IPS-NIHi7 (cell line): ENCODE data around the gene WDR83.
"Not testable (repeated sequence)": the region's sequence is repeated elsewhere in the genome, so short reads cannot be mapped to it uniquely, and the experiment has no call there.

Experiments
- DNase-seq: peaks from one replicate; pipeline ENCODE4 v3.0.0; 2012; ENCODE audit warnings: mixed read lengths; ENCODE audit errors: extremely low spot score

The WDR83 gene, protein sequence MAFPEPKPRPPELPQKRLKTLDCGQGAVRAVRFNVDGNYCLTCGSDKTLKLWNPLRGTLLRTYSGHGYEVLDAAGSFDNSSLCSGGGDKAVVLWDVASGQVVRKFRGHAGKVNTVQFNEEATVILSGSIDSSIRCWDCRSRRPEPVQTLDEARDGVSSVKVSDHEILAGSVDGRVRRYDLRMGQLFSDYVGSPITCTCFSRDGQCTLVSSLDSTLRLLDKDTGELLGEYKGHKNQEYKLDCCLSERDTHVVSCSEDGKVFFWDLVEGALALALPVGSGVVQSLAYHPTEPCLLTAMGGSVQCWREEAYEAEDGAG

DNA sequence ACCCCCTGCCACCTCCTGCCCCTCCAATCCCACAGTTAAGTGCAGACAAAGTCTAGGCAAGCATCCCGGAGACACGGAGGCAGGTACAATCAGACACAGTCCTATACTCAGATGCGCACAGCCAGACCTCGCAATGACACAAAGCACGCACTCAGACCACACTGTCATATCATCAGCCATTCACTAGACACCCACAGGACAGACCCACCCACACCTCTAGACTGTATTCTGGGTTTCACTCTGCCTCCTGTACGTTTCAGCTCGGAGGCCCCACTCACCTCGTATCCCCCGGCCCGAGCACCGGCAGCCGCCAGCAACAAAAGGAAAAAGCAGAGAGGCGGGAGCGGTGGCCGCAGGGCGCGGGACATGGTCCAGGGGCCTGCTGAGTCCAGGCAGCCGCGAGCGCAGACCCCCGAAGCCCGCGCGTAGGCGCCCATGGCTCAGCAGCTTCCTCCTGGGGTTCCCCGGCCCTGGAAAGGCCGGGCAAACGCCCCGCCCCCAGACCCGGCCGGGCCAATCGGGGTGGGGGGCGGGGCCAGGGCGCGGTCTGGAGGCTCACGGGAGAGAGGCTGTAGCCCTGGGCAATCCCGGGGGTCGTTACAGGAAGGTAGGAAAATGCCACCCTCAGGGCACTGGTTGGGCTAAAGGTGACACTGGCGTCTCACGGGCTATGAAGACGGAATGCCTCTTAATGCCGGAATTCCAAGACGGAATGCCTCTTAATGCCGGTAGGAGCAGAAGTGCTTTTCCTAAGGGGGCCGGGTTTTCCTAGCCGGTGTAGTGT lies at the start of gene WDR83, which contains the start of gene MAN2B1:
Gene WDR83 (plus strand): TSS at position 543 of the 784 bp plus-strand sequence. CDS start 2,984 bp downstream, outside the sequence.
Gene MAN2B1 (minus strand): TSS at position 478 of the 784 bp plus-strand sequence. CDS start 41 bp downstream, at position 437.
- DNase-seq = peak; percentile 95

DNA sequence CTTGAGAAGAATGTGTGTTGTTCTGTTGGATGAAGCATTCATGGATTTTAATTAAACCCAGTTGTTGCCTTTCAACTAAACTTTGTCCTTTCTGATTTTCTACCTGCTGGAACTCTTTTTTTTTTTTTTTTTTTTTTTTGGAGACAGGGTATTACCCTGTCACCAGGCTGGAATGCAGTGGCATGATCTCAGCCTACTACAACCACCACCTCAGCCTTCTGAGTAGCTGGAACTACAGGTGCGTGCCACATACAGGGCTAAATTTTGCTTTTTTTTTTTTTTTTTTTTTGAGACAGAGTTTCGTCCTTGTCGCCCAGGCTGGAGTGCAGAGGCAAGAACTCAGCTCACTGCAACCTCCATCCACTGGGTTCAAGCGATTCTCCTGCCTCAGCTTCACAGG lies 49.0 kb upstream of the WDR83 start:
- no peak for DNase-seq

DNA sequence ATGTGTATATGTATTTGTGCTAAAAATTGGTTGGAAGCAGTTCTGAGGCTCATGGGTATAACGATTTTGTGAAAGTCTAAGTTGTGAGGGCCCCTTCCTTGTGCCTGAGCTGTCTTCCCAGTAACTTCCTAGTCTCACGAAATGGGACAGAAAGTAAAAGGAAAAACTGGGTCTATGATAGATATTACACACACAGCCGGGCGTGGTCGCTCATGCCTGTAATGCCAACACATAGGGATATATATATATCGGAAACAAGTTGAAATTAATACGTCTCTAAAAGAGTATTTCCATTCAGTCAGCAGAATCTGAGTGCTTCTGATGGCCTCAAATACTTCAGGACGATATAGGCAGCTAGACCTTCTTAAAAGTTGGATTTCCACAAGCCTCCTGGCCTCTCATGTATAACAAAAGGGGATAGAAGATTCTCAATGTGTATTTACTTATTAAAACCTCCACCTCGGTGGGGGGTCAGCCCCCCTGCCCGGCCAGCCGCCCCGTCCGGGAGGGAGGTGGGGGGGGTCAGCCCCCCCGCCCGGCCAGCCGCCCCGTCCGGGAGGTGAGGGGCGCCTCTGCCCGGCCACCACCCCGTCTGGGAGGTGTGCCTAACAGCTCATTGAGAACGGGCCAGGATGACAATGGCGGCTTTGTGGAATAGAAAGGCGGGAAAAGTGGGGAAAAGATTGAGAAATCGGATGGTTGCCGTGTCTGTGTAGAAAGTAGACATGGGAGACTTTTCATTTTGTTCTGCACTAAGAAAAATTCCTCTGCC lies 45.2 kb upstream of the WDR83 start:
- DNase-seq = not testable (repeated sequence)

DNA sequence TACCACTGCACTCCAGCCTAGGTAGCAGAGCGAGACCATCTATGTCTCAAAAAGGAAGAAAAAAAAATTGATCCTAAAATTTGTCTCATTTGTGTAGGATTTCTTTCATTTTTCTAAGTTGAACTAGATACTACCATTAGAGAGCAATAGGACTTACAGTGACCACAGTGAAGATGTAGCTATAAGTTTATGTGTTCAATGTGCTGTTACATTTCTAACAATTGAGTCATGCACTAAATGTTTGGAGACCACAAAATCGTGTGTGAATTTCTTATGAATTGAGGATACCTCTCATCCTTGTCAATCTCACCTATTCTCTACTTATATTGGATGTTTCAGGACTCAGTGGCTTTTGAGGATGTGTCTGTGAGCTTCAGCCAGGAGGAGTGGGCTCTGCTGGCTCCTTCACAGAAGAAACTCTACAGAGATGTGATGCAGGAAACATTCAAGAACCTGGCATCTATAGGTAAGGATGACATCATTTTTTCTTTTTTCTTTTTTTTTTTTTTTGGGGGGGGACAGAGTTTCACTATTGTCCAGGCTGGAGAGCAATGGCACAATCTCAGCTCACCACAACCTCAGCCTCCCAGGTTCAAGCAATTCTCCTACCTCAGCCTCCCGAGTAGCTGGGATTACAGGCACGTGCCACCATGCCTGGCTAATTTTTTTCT lies 43.1 kb upstream of the WDR83 start:
- DNase-seq = no peak

DNA sequence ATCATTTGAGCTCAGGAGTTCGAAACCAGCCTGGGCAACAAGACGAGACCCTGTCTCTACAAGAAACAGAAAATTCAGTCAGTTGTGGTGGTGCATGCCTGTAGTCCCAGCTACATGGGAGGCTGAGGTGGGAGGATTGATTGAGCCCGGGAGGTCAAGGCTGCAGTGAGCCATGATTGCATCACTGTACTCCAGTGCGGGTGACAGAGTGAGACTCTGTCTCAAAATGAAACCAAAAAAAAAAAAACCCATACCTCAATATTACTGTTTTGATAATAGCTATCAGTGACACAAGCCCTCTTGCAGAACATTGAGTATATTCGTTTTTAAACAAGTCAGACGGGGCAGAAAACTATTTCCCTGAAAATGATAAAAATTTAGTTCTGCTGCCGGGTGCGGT lies 39.6 kb upstream of the WDR83 start:
- DNase-seq = no peak

DNA sequence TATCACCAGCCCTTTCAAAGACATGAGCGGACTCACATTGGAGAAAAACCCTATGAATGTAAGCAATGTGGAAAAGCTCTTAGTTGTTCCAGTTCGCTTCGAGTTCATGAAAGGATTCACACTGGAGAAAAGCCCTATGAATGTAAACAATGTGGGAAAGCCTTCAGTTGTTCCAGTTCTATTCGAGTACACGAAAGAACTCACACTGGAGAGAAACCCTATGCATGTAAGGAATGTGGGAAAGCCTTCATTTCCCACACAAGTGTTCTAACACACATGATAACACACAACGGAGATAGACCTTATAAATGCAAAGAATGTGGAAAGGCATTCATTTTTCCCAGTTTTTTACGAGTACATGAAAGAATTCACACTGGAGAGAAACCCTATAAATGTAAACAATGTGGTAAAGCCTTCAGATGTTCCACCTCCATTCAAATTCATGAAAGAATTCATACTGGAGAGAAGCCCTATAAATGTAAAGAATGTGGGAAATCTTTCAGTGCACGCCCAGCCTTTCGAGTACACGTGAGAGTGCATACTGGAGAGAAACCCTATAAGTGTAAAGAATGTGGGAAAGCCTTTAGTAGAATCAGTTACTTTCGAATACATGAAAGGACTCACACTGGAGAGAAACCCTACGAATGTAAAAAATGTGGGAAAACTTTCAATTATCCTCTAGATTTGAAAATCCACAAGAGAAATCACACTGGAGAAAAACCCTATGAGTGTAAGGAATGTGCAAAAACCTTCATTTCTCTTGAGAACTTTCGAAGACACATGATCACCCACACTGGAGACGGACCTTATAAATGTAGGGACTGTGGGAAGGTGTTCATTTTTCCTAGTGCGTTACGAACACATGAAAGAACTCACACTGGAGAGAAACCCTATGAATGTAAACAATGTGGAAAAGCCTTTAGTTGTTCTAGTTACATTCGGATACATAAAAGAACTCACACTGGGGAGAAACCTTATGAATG lies 38.3 kb upstream of the WDR83 start:
- DNase-seq = no peak

DNA sequence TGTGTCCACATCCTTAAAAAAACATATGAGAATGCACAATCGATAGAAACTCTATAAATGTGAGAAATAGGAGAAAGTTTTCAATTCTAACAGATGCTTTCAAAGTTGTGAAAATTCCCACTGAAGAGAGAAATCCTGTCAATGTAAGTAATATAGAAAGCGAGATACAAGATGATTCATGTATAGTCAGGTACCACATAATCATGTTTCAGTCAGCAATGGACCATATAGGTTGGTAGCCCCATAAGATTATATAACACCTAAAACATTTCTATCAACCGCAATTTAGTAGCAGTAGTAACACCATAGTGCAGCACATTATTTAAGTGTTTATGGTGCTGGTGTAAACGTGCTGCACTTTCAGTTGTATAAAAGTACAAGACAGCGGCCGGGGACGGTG lies 37.4 kb upstream of the WDR83 start:
- DNase-seq = no peak

DNA sequence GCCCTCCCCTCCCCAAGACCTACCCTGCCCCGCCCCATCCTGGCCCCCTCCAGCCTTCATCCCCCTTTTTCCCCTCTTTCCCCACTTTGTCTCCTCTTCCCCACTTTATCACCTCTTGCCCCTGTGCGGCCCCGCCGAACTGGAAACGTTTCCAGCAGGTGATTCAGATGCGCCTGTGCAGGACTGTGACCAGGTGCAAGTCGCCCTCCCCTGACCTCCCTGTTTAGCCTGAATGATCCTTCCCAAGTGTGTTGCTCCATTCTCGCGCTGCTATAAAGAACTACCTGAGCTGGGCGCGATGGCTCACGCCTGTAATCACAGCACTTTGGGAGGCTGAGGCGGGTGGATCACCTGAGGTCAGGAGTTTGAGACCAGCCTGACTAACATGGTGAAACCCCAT lies 30.0 kb upstream of the WDR83 start:
- no peak for DNase-seq

DNA sequence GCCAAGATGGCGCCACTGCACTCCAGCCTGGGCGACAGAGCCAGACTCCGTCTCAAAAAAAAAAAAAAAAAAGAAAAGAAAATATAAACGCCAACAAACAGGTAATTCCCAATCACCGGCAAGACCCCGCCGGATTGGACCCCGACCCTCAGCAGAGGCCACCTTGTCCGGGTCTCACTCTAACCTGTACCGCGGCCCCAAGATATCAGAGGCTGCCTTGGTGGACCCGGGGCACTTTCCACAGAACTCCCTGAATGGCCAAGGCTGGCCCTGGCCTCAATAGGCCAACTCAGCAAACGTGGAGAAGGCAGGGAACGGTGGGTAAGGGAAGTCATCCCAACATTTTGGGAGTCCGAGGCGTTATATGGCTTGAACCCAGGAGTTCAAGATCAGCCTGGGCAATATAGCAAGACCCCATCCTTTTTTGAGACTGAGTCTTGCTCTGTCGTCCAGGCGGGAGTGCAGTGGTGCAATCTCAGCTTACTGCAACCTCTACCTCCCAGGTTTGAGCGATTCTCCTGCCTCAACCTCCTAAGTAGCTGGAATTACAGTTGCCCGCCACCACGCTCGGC lies 27.9 kb upstream of the WDR83 start:
- no peak for DNase-seq

DNA sequence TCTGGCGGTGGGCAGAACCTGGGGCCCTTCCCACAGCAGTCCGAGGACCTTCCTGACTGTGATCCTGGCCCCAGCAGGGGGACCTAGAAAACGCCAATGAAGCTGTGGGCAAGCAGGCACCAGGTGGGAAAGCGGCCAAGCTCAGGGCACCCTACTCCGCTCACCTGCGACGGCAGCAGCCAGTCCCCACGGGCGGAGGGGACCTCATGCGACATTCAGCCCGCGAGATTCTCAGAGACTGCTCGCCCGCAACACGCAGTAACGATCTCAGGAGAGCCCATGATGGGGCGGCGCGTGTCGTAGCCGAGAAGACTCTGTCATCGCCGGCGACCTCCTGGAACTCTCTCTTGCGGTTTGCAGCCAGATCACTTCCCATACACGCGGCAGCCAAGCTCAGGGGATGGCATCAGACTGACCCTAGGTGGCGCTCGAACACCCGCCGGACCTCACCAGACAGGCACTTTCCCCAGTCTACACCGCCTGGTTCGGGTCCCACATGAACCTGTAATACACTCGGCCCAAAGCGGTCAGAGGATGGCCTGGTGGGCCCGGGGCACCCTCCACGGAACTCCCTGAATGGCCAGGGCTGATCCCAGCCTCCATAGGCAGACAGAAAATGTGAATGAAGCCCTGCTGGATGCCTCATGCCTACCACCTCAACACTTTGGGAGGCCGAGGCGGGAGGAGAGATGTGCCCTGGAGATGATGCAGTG lies 26.6 kb upstream of the WDR83 start:
- DNase-seq = peak; percentile 93

DNA sequence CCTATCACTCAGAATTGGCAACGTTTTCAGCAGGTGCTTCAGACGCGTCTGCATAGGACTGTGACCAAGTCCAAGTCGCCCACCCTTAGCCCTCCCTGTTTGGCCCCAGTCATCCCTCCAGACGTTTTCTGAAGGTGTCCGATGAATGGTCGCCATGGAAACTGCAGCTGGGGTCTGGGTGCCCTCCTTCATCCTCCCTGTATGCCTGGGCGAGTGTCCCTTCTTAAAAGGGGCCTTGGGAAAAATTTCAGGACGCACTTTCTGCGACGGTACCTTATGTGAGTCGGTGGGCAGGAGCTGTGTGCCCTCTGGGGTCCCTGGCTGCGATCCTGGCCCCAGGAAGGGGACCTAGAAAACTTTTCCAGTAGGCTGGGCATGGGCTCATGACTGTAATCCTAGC lies 25.2 kb upstream of the WDR83 start:
- DNase-seq = no peak

DNA sequence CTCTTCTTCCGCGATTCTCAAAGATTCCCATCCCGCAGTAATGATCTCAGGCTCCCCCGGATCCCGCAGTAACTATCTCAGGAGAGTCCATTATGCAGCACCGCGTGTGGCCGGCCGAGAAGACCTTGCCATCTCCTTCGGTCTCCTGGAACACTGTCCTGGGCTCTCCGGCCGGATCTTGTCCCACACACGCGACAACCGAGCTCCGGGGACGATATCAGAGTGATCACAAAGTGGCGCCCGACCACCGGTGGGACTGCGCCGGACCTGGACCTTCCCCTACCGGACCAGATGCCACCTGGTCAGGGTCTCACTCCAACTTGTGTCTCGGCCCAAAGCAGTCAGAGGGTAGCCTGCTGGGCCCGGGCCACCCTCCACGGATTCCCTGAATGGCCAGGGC lies 24.1 kb upstream of the WDR83 start:
- DNase-seq = no peak

DNA sequence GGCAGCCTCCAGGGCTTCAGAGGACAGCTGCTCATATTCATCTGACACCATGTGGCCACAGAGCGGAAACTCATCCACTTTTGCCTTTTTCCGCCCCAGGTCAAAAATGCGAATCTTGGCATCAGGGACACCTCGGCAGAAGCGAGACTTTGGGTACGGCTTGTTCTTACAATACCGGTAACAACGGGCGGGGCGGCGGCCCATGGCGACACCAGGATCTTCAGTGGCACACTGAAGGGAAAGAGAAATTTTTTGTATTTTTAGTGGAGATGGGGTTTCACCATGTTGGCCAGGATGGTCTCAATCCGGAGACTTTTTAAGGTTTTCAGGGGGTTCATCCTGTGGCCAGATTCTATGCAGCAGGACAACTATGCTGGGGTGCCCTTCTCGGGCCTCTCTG lies 22.9 kb upstream of the WDR83 start:
- DNase-seq = not testable (repeated sequence)

DNA sequence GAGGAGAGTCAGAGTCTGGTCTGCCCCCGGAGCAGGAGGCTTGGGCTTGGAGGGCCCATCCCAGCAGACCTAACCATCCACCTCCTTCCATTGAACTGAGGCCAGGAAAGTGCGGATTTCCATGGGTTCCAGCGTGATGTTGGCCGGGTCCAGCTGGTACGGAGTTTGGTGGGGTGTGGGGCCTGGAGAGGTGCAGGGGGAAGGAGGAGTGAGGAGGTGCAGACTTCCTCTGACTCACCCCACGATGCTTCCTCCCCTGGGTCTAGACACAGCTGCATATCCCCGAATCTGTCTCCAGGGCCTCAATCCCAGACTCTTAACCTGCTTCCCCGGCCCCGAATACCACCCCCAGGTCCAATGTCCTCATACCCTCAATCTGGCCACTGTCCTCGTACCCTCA lies 20.1 kb upstream of the WDR83 start:
- DNase-seq = no peak

DNA sequence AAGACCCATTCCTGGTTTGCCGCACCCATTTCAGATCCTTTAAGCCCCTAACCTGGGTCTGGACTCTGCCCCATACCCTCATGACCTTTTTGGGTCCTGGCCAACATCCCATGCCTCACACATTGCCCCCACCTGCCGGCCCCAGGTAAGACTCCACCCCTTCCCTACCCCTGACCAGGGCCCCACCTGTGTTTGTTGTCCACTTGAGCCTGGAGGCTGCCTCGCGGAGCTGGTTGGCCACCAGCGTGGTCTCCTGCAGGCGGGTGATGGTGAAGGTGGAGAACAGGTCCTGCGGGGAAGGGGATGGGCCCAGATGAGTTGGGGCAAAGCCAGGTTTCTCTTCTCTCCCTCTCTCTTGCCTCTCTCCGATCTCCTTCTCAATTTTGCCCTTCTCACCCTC lies 19.6 kb upstream of the WDR83 start:
- DNase-seq = no peak

DNA sequence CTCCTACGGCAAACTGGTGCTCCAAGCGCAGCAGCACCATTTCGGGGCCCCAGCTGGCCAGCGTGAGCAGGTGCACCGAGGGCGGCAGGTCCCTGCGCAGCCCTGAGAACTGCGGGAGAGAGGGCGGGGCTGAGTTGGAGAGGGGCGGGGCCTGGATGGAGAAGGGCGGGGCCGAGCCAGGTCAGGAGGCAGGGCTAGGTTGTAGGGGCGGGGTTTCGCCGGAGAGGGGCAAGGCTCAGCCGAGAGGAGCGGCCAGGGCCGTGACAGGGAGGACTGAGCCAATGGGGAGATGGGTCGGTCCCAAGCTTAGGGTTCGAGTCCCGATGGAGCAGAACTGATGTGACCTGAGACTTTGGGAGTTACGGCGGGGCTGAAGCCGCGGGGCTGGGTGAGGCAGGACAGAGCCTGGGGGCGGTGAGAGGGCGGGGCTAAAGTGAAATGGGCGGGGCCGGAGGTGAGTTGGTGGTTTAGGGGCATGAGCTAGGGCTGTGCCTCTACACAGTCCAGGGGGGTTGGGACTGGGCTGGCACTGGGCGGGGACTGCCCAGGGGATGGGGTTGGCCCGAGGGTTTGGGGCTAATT lies 19.0 kb upstream of the WDR83 start:
- peak; percentile 94 for DNase-seq

DNA sequence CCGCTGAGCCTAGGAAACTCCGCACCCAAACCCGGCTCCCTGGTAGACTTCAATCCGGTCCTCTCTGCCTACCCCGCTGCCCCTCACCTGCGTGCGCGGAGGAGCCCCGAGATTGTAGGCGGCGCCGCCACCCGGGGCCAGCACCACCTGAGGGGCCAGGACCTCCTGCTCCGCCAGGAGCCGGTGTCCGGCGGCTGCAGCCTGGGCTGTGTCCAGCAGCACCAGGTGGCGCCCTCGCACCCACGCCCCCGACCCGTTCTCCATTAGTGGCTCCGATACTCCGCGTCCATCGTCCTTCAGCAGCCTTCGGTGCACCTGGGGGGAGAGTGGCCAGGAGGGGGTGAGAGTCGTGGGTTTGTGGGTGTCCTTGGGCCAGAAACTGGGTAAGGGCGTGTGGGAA lies 18.5 kb upstream of the WDR83 start:
- DNase-seq = peak; percentile 76

DNA sequence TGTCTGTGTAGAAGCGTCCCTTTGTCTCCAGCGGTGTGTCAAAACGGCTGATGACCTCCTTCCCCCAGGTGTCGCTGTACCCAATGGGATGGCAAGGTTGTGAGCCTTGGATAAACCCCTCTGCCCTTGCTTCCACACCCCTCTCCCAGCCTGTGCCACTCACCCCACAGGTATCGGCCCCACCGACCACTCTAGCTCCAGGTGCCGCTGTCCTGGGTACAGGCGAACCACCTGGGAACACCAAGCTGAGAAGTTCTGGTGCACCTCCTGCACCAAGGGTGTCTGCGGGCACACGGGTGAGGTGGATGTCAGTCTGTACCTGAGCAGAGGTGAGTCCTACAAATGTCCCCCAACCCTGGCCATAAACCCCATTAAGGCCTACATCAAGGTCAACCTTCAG lies 16.7 kb upstream of the WDR83 start:
- no peak for DNase-seq

DNA sequence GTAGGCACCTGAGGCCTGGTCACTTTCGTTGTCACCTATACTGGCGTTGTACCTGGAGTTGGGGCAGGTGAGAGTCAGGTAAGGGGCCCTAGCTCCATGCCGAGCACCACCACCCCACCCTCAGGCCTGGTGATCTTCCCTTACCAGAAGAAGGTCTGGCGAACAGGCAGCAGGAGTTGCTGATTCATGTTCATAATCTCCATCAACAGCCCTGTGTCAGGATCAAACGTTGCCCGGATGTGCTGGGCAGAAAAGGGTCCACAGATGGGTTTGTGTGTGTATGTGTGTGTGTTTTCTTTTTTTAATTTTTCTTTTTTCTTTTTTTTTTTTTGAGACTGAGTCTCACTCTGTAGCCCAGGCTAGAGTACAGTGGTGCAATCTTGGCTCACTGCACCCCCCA lies 14.4 kb upstream of the WDR83 start:
- DNase-seq = no peak
